Uterus (tissue), 2 donors: ENCODE data around the gene PMCH.

Experiments used
- CTCF ChIP-seq, 4 experiments: fragments of 200-600 bp in 2 of 4; fragments of 450-650 bp in 2 of 4; sonication (generic) in 2 of 4; IDR thresholded peaks; one replicate each; pipeline ENCODE4 v1.5.1; 2016 to 2019; ENCODE audit warnings: antibody characterized with exemption in 4 of 4, mild to moderate bottlenecking in 2 of 4, moderate library complexity in 1 of 4
- POLR2A ChIP-seq, 2 donors: fragments of 450-650 bp; IDR thresholded peaks; one replicate each; pipeline ENCODE4 v1.6.1; 2016; ENCODE audit warnings: antibody characterized with exemption in 2 of 2, mild to moderate bottlenecking in 1 of 2, moderate library complexity in 1 of 2

GRCh38 chr12:102220736-102221135 lies 23.1 kb upstream of the PMCH start:
- TF ChIP-seq CTCF (IDR thresholded peaks at IDR 0.05) (no peak), POLR2A (IDR thresholded peaks at IDR 0.05) (no peak)
